DND-41 (cell line): Measurements from ENCODE around the gene UNC13D.

Experiments used
- EZH2 ChIP-seq: IDR thresholded peaks from 3 replicates; pipeline ENCODE4 v1.6.1; 2012; ENCODE audit warnings: borderline replicate concordance, low read depth, mild to moderate bottlenecking, moderate library complexity, low read length, inconsistent platforms; ENCODE audit not compliant: severe bottlenecking
- TF ChIP-seq, protein P1 (sequence below): IDR thresholded peaks from 2 replicates; pipeline ENCODE4 v1.5.1; 2012; ENCODE audit warnings: borderline replicate concordance, low read length, moderate library complexity, mild to moderate bottlenecking; ENCODE audit not compliant: poor library complexity, severe bottlenecking; ENCODE audit errors: extremely low read depth

DNA sequence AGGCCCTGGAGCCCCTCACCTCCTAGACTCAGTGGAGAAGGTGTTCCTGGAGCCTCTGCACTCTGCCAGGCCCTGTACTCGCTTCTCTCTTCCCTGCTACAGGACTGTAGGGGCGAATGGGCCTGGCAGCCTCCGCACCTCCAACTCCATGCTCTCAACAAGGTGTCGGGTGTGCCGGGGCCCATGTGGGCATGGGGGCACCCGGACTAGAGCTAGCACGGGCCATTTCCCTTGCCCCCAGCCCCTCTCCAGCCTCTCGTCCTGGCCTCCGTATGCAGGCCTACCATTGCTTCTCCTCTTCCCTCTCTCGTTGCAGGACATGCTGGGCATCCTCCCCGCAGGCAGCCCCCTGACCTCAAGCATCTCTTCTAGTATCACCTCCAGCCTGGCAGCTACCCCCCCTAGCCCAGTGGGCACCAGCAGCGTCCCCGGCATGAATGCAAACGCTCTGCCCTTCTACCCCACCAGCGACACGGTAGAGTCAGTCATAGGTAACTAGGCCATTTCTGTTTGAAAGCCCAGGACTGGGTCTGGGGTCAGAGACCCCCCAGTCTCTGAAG, 25.8 kb downstream of the UNC13D start:
- TF ChIP-seq, protein P1, sequence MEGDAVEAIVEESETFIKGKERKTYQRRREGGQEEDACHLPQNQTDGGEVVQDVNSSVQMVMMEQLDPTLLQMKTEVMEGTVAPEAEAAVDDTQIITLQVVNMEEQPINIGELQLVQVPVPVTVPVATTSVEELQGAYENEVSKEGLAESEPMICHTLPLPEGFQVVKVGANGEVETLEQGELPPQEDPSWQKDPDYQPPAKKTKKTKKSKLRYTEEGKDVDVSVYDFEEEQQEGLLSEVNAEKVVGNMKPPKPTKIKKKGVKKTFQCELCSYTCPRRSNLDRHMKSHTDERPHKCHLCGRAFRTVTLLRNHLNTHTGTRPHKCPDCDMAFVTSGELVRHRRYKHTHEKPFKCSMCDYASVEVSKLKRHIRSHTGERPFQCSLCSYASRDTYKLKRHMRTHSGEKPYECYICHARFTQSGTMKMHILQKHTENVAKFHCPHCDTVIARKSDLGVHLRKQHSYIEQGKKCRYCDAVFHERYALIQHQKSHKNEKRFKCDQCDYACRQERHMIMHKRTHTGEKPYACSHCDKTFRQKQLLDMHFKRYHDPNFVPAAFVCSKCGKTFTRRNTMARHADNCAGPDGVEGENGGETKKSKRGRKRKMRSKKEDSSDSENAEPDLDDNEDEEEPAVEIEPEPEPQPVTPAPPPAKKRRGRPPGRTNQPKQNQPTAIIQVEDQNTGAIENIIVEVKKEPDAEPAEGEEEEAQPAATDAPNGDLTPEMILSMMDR: no peak
- no peak for TF ChIP-seq EZH2
